Measurements from ENCODE around the gene MRPL54. TPM values are rescaled to one million over a fixed set of nuclear protein-coding genes. Genes with fewer than 3 reads are reported as not detected.

MRPL54 gene
- total RNA-seq, 3 donors from 2014 or later (not counting 1 experiment from before 2014, with no cell fraction given): 54.1 to 60.5 (median 55.5) TPM

- WGBS (ENCODE audit: insufficient coverage): 93% methylated on average over 25 of the region's 25 CpGs
- Histone ChIP-seq H3K27ac (ENCODE audit: low read length) (no peak overlapping the region), H3K4me3 (ENCODE audit: low read length) (no peak overlapping the region), H3K4me1 (ENCODE audit: control insufficient read depth, insufficient read depth, low read length) (peaks cover 5% of the 10 kb centered on the region), H3K27me3 (ENCODE audit: control insufficient read depth, insufficient read depth, low read length) (no peaks in the 10 kb centered on the region), H3K36me3 (ENCODE audit: control insufficient read depth, insufficient read depth, low read length) (peaks cover 29% of the 10 kb centered on the region), H3K9me3 (ENCODE audit: control insufficient read depth, insufficient read depth, low read length) (no peaks in the 10 kb centered on the region)
- intact Hi-C loops (cut with micrococcal nuclease): no loop called here
- DNase-seq (no peak), ATAC-seq (no peak)
- Mint-ChIP-seq H3K36me3 (no peaks in the 10 kb centered on the region), H3K27me3 (ENCODE audit: low read depth in 2 of 2) (no peaks in the 10 kb centered on the region), H3K4me1 (peaks cover 2 to 12% of the 10 kb centered on the region in 2 donors), H3K27ac (no peak overlapping the region), H3K4me3 (no peak overlapping the region), H3K9me3 (no peaks in the 10 kb centered on the region)
- no peak for TF ChIP-seq CTCF (IDR thresholded peaks at IDR 0.05)
Observed at GRCh38 chr19:3768015-3768747, 5.7 kb downstream of the MRPL54 start.

- Histone ChIP-seq H3K27me3 (ENCODE audit: control insufficient read depth, insufficient read depth, low read length) (no peaks in the 10 kb centered on the region), H3K4me3 (ENCODE audit: low read length) (no peak overlapping the region), H3K9me3 (ENCODE audit: control insufficient read depth, insufficient read depth, low read length) (no peaks in the 10 kb centered on the region), H3K4me1 (ENCODE audit: control insufficient read depth, insufficient read depth, low read length) (no peaks in the 10 kb centered on the region), H3K27ac (ENCODE audit: low read length) (no peak overlapping the region), H3K36me3 (ENCODE audit: control insufficient read depth, insufficient read depth, low read length) (peaks cover 29% of the 10 kb centered on the region)
- Mint-ChIP-seq H3K27ac (peak overlapping the region in 1 of 2 donors; percentile 44), H3K9me3 (no peaks in the 10 kb centered on the region), H3K4me3 (peak overlapping the region; percentile 13), H3K27me3 (ENCODE audit: low read depth in 2 of 2) (no peaks in the 10 kb centered on the region), H3K4me1 (peaks cover 0 to 14% of the 10 kb centered on the region in 2 donors), H3K36me3 (no peaks in the 10 kb centered on the region)
- WGBS (ENCODE audit: insufficient coverage): 90% methylated on average over 7 of the region's 7 CpGs
- ATAC-seq: no peak
- intact Hi-C loops (cut with micrococcal nuclease): no loop called here
- no peak for TF ChIP-seq CTCF (IDR thresholded peaks at IDR 0.05)
- DNase-seq: no peak
Observed at GRCh38 chr19:3768748-3769099, 6.2 kb downstream of the MRPL54 start.

GRCh38 chr19:3769494-3769893, 7.0 kb downstream of the MRPL54 start:
- H3K4me3 Mint-ChIP-seq: no peak overlapping the region
- intact Hi-C loops (cut with micrococcal nuclease): no loop called here
- no peaks in the 10 kb centered on the region for H3K9me3 Mint-ChIP-seq
- H3K9me3 ChIP-seq (ENCODE audit: control insufficient read depth, insufficient read depth, low read length): no peaks in the 10 kb centered on the region
- no peaks in the 10 kb centered on the region for H3K27me3 Mint-ChIP-seq (ENCODE audit: low read depth in 2 of 2)
- no peaks in the 10 kb centered on the region for H3K27me3 ChIP-seq (ENCODE audit: control insufficient read depth, insufficient read depth, low read length)
- no peak overlapping the region for H3K4me3 ChIP-seq (ENCODE audit: low read length)
- no peak for TF ChIP-seq CTCF (IDR thresholded peaks at IDR 0.05)
- no peak overlapping the region for H3K27ac Mint-ChIP-seq
- WGBS (ENCODE audit: insufficient coverage): 93% methylated on average over 17 of the region's 17 CpGs
- ATAC-seq: no peak
- no peaks in the 10 kb centered on the region for H3K4me1 ChIP-seq (ENCODE audit: control insufficient read depth, insufficient read depth, low read length)
- H3K4me1 Mint-ChIP-seq: peaks cover 0 to 20% of the 10 kb centered on the region in 2 donors
- no peaks in the 10 kb centered on the region for H3K36me3 Mint-ChIP-seq
- no peak for DNase-seq
- peaks cover 29% of the 10 kb centered on the region for H3K36me3 ChIP-seq (ENCODE audit: control insufficient read depth, insufficient read depth, low read length)
- H3K27ac ChIP-seq (ENCODE audit: low read length): no peak overlapping the region
